Measurements from ENCODE around the gene ANO7. TPM values are rescaled to one million over a fixed set of nuclear protein-coding genes. Genes with fewer than 3 reads are reported as not detected.
A peak's percentile ranks its signal among the peaks of the same experiment; 100 is the strongest.

Gene ANO7
- total and polyA plus RNA-seq, 7 experiments from 2014 or later: 0.16 to 0.94 (median 0.30) TPM; not detected in 1

DNA sequence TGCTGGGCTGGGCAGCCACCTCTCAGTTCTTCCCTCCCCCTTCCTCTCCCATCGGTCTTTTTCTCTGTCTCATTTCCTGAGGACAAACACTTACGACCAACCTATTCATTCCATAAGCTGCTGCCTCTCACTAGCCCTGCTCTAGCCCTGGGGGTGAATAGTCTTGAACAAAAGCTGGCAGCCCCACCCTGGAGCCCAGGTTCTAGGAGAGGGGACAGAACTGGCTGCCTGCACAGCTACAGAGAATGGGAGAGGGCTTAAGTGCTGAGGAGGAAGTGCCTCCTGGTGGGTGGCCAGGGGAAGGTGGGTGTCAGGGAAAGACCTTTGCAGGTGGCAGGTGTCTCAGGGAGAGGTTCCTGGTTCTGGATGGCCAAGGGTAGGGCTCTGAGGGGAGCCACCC, 22.8 kb downstream of the ANO7 start:
- no peak for DNase-seq
- no peaks in the 10 kb centered on the region for H3K4me1 Mint-ChIP-seq
- H3K4me3 Mint-ChIP-seq: no peak overlapping the region
- H3K4me1 ChIP-seq (ENCODE audit: control insufficient read depth in 2 of 2, insufficient read depth in 2 of 2, low read length in 2 of 2): no peaks in the 10 kb centered on the region
- H3K4me3 ChIP-seq (ENCODE audit: low read length): no peak overlapping the region
- H3K27ac ChIP-seq (ENCODE audit: low read depth, low read length): no peak overlapping the region
- no peaks in the 10 kb centered on the region for H3K27me3 ChIP-seq (ENCODE audit: control insufficient read depth in 2 of 2, insufficient read depth in 2 of 2, low read length in 2 of 2)
- ChIA-PET POLR2A (no interaction called here), CTCF (no interaction called here)
- no peak for ATAC-seq
- no peaks in the 10 kb centered on the region for H3K36me3 Mint-ChIP-seq
- no peaks in the 10 kb centered on the region for H3K27me3 Mint-ChIP-seq
- H3K36me3 ChIP-seq (ENCODE audit: control insufficient read depth in 2 of 3, insufficient read depth in 3 of 3, low read length in 3 of 3): no peaks in the 10 kb centered on the region
- intact Hi-C loops (cut with micrococcal nuclease): no loop called here
- peak overlapping the region in 2 of 9 donors; percentile 25 to 53 for H3K27ac Mint-ChIP-seq
- no peaks in the 10 kb centered on the region for H3K9me3 Mint-ChIP-seq
- H3K9me3 ChIP-seq (ENCODE audit: control insufficient read depth in 2 of 3, low read length in 3 of 3): no peaks in the 10 kb centered on the region

- H3K9me3 ChIP-seq (ENCODE audit: control insufficient read depth in 2 of 3, low read length in 3 of 3): no peaks in the 10 kb centered on the region
- H3K36me3 Mint-ChIP-seq: no peaks in the 10 kb centered on the region
- H3K27ac Mint-ChIP-seq: no peak overlapping the region
- no peaks in the 10 kb centered on the region for H3K27me3 ChIP-seq (ENCODE audit: control insufficient read depth in 2 of 2, insufficient read depth in 2 of 2, low read length in 2 of 2)
- ChIA-PET POLR2A (no interaction called here), CTCF (no interaction called here)
- no peak overlapping the region for H3K4me3 Mint-ChIP-seq
- H3K4me3 ChIP-seq (ENCODE audit: low read length): no peak overlapping the region
- H3K4me1 ChIP-seq (ENCODE audit: control insufficient read depth in 2 of 2, insufficient read depth in 2 of 2, low read length in 2 of 2): no peaks in the 10 kb centered on the region
- no peaks in the 10 kb centered on the region for H3K9me3 Mint-ChIP-seq
- ATAC-seq: no peak
- H3K27ac ChIP-seq (ENCODE audit: low read depth, low read length): no peak overlapping the region
- no peaks in the 10 kb centered on the region for H3K36me3 ChIP-seq (ENCODE audit: control insufficient read depth in 2 of 3, insufficient read depth in 3 of 3, low read length in 3 of 3)
- intact Hi-C loops (cut with micrococcal nuclease): no loop called here
- peaks cover 0 to 10% (median 0%) of the 10 kb centered on the region in 5 donors for H3K27me3 Mint-ChIP-seq
- no peak for DNase-seq
- no peaks in the 10 kb centered on the region for H3K4me1 Mint-ChIP-seq
Measured at GRCh38 chr2:241213041-241213440, 24.6 kb downstream of the ANO7 start.

GRCh38 chr2:241213567-241213966, 25.1 kb downstream of the ANO7 start:
- Mint-ChIP-seq H3K27me3 (peaks cover 0 to 12% (median 0%) of the 10 kb centered on the region in 5 donors), H3K27ac (no peak overlapping the region), H3K9me3 (no peaks in the 10 kb centered on the region), H3K4me1 (peaks cover 2 to 4% (median 3%) of the 10 kb centered on the region in 7 donors), H3K36me3 (no peaks in the 10 kb centered on the region), H3K4me3 (no peak overlapping the region)
- ChIA-PET POLR2A (no interaction called here), CTCF (no interaction called here)
- H3K9me3 ChIP-seq (ENCODE audit: control insufficient read depth in 2 of 3, low read length in 3 of 3): no peaks in the 10 kb centered on the region
- H3K27me3 ChIP-seq (ENCODE audit: control insufficient read depth in 2 of 2, insufficient read depth in 2 of 2, low read length in 2 of 2): no peaks in the 10 kb centered on the region
- ATAC-seq (no peak), DNase-seq (no peak)
- no peak overlapping the region for H3K27ac ChIP-seq (ENCODE audit: low read depth, low read length)
- H3K36me3 ChIP-seq (ENCODE audit: control insufficient read depth in 2 of 3, insufficient read depth in 3 of 3, low read length in 3 of 3): no peaks in the 10 kb centered on the region
- intact Hi-C loops (cut with micrococcal nuclease): no loop called here
- no peaks in the 10 kb centered on the region for H3K4me1 ChIP-seq (ENCODE audit: control insufficient read depth in 2 of 2, insufficient read depth in 2 of 2, low read length in 2 of 2)
- H3K4me3 ChIP-seq (ENCODE audit: low read length): no peak overlapping the region

- ATAC-seq (no peak), DNase-seq (no peak)
- H3K4me3 ChIP-seq (ENCODE audit: low read length): no peak overlapping the region
- Mint-ChIP-seq H3K4me1 (peaks cover 8 to 10% (median 9%) of the 10 kb centered on the region in 7 donors), H3K36me3 (no peaks in the 10 kb centered on the region), H3K4me3 (no peak overlapping the region), H3K27me3 (peaks cover 0 to 19% (median 0%) of the 10 kb centered on the region in 5 donors), H3K9me3 (no peaks in the 10 kb centered on the region), H3K27ac (no peak overlapping the region)
- POLR2A ChIA-PET: no interaction called here
- H3K27me3 ChIP-seq (ENCODE audit: control insufficient read depth in 2 of 2, insufficient read depth in 2 of 2, low read length in 2 of 2): no peaks in the 10 kb centered on the region
- H3K27ac ChIP-seq (ENCODE audit: low read depth, low read length): no peak overlapping the region
- H3K36me3 ChIP-seq (ENCODE audit: control insufficient read depth in 2 of 3, insufficient read depth in 3 of 3, low read length in 3 of 3): no peaks in the 10 kb centered on the region
- H3K4me1 ChIP-seq (ENCODE audit: control insufficient read depth in 2 of 2, insufficient read depth in 2 of 2, low read length in 2 of 2): peaks cover 0 to 5% of the 10 kb centered on the region in 2 donors
- CTCF ChIA-PET: no interaction called here
- H3K9me3 ChIP-seq (ENCODE audit: control insufficient read depth in 2 of 3, low read length in 3 of 3): no peaks in the 10 kb centered on the region
- intact Hi-C loops (cut with micrococcal nuclease): no loop called here
Measured at GRCh38 chr2:241214209-241214608, 25.7 kb downstream of the ANO7 start.

GRCh38 chr2:241214766-241215165, 26.3 kb downstream of the ANO7 start:
- DNase-seq: no peak
- Mint-ChIP-seq H3K27me3 (peaks cover 0 to 21% (median 0%) of the 10 kb centered on the region in 5 donors), H3K4me1 (peaks cover 9 to 12% (median 11%) of the 10 kb centered on the region in 7 donors), H3K9me3 (no peaks in the 10 kb centered on the region), H3K27ac (no peak overlapping the region), H3K36me3 (no peaks in the 10 kb centered on the region), H3K4me3 (no peak overlapping the region)
- intact Hi-C loops (cut with micrococcal nuclease): loop anchor here (5.0 kb wide), 5 partner anchors 62 to 652 kb away; partner anchors contain the start of genes PPP1R7 (in 2 of the 2), DUSP28 (in 1 of the 2) and RNPEPL1 (in 1 of the 2)
- no peaks in the 10 kb centered on the region for H3K9me3 ChIP-seq (ENCODE audit: control insufficient read depth in 2 of 3, low read length in 3 of 3)
- ChIA-PET POLR2A (no interaction called here), CTCF (no interaction called here)
- H3K4me3 ChIP-seq (ENCODE audit: low read length): no peak overlapping the region
- H3K4me1 ChIP-seq (ENCODE audit: control insufficient read depth in 2 of 2, insufficient read depth in 2 of 2, low read length in 2 of 2): peaks cover 0 to 6% of the 10 kb centered on the region in 2 donors
- no peaks in the 10 kb centered on the region for H3K36me3 ChIP-seq (ENCODE audit: control insufficient read depth in 2 of 3, insufficient read depth in 3 of 3, low read length in 3 of 3)
- H3K27me3 ChIP-seq (ENCODE audit: control insufficient read depth in 2 of 2, insufficient read depth in 2 of 2, low read length in 2 of 2): no peaks in the 10 kb centered on the region
- no peak overlapping the region for H3K27ac ChIP-seq (ENCODE audit: low read depth, low read length)
- ATAC-seq: no peak

DNA sequence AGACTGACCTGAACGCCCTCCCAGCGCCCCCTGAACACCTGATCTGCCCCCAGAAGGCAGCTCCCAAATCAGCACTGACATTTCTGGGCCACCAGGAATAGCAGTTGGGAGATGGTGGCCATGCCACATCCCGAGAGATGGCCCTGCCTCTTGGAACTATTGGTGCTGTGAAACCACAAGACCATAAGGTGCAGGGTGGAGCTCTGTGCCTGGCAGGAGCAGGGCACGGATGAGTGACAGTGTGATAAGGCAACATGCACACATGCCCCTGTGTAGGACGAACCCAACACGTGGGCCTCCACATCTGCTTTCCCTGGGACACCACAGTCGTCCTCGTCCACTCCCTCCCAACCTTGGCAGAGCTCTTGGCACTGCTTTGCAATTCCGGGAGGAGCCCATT, 26.9 kb downstream of the ANO7 start:
- Histone ChIP-seq H3K27ac (ENCODE audit: low read depth, low read length) (no peak overlapping the region), H3K27me3 (ENCODE audit: control insufficient read depth in 2 of 2, insufficient read depth in 2 of 2, low read length in 2 of 2) (no peaks in the 10 kb centered on the region), H3K9me3 (ENCODE audit: control insufficient read depth in 2 of 3, low read length in 3 of 3) (no peaks in the 10 kb centered on the region), H3K36me3 (ENCODE audit: control insufficient read depth in 2 of 3, insufficient read depth in 3 of 3, low read length in 3 of 3) (no peaks in the 10 kb centered on the region), H3K4me3 (ENCODE audit: low read length) (no peak overlapping the region), H3K4me1 (ENCODE audit: control insufficient read depth in 2 of 2, insufficient read depth in 2 of 2, low read length in 2 of 2) (peaks cover 0 to 6% of the 10 kb centered on the region in 2 donors)
- POLR2A ChIA-PET: interaction anchor here (1.3 kb wide), 1 partner anchor 28 kb away, joined by 4 read pairs; no protein-coding TSS in a partner anchor
- Mint-ChIP-seq H3K4me3 (peak overlapping the region in 3 of 10 donors; percentile 20 to 56 (median 25)), H3K27ac (peak overlapping the region in 1 of 9 donors; percentile 30), H3K4me1 (peaks cover 9 to 15% (median 11%) of the 10 kb centered on the region in 7 donors), H3K36me3 (no peaks in the 10 kb centered on the region), H3K9me3 (no peaks in the 10 kb centered on the region), H3K27me3 (peaks cover 0 to 21% (median 0%) of the 10 kb centered on the region in 5 donors)
- CTCF ChIA-PET: no interaction called here
- intact Hi-C loops (cut with micrococcal nuclease): loop anchor here (5.0 kb wide), 5 partner anchors 63 to 653 kb away; partner anchors contain the start of genes PPP1R7 (in 2 of the 2), DUSP28 (in 1 of the 2) and RNPEPL1 (in 1 of the 2)
- DNase-seq (no peak), ATAC-seq (no peak)

DNA sequence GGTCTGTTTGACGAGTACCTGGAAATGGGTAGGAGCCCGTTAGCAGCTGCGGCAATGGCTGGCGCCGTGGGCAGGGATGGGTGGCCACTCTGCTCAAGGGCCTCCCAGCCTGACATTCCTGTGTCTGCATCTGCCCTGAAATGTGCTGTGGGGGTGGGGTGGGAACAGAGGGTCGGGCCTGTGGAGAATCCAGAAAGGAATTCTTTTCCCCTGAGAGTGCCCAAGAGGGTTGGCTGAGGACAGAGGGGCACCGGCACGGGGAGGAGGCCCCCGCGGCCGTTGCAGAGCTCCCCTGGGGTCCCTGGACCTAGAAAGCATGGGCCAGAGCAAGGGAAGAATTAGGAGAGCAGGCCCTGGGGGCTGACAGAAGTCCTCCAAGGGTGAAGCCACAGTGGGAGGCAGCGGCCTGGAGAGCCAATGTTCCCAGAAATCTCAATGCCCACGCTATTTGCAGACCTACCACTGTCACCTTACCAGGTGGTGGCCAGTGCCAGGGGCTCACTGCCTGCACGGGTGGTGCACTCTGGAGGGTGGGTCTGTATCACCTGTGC, 27.8 kb downstream of the ANO7 start:
- Mint-ChIP-seq H3K9me3 (no peaks in the 10 kb centered on the region), H3K36me3 (no peaks in the 10 kb centered on the region), H3K27ac (peak overlapping the region in 2 of 9 donors; percentile 46 to 48), H3K4me1 (peaks cover 9 to 15% (median 11%) of the 10 kb centered on the region in 7 donors), H3K4me3 (peak overlapping the region; percentile 30 to 89 (median 68)), H3K27me3 (peaks cover 0 to 21% (median 0%) of the 10 kb centered on the region in 5 donors)
- H3K4me1 ChIP-seq (ENCODE audit: control insufficient read depth in 2 of 2, insufficient read depth in 2 of 2, low read length in 2 of 2): peaks cover 0 to 6% of the 10 kb centered on the region in 2 donors
- no peak for DNase-seq
- ATAC-seq: no peak
- H3K9me3 ChIP-seq (ENCODE audit: control insufficient read depth in 2 of 3, low read length in 3 of 3): no peaks in the 10 kb centered on the region
- no peak overlapping the region for H3K4me3 ChIP-seq (ENCODE audit: low read length)
- intact Hi-C loops (cut with micrococcal nuclease): loop anchor here (5.0 kb wide), 5 partner anchors 64 to 654 kb away; partner anchors contain the start of genes PPP1R7 (in 2 of the 2), DUSP28 (in 1 of the 2) and RNPEPL1 (in 1 of the 2)
- no peaks in the 10 kb centered on the region for H3K36me3 ChIP-seq (ENCODE audit: control insufficient read depth in 2 of 3, insufficient read depth in 3 of 3, low read length in 3 of 3)
- H3K27ac ChIP-seq (ENCODE audit: low read depth, low read length): no peak overlapping the region
- ChIA-PET CTCF (interaction anchor here (0.6 kb wide), 1 partner anchor 71 kb away, joined by 3 read pairs; no protein-coding TSS in a partner anchor), POLR2A (interaction anchor here (1.3 kb wide), 1 partner anchor 29 kb away, joined by 4 read pairs; no protein-coding TSS in a partner anchor)
- no peaks in the 10 kb centered on the region for H3K27me3 ChIP-seq (ENCODE audit: control insufficient read depth in 2 of 2, insufficient read depth in 2 of 2, low read length in 2 of 2)
